Heart right ventricle (tissue), 16 donors: ENCODE results near the gene CNPY2. TPM values are rescaled to one million over a fixed set of nuclear protein-coding genes. Genes with fewer than 3 reads are reported as not detected.

Experiments used
- ATAC-seq, 8 donors: fragments of 200-7000 bp; cut with Tn5 transposase; one replicate each; pipeline ENCODE4 v1.9.1; 2020; ENCODE audit warnings: mild to moderate bottlenecking in 8 of 8, moderate library complexity in 8 of 8, moderate number of reproducible peaks in 1 of 8
- DNase-seq, 2 donors: peaks; one replicate each; pipeline ENCODE4 v3.0.0-alpha.2; 2020
- H3K27ac ChIP-seq, 10 donors: fragments of 200-600 bp; sonication (generic) in 2 of 10; one replicate each; pipeline versions ENCODE4 v1.5.0 to v1.8.0; 2020 to 2022; ENCODE audit warnings: mild to moderate bottlenecking in 3 of 10
- H3K27me3 ChIP-seq, 7 donors: fragments of 200-600 bp; one replicate each; pipeline ENCODE4 v1.8.0; 2021 to 2022; ENCODE audit warnings: mild to moderate bottlenecking in 2 of 7
- H3K36me3 ChIP-seq, 9 donors: fragments of 200-600 bp; sonication (generic) in 1 of 9; one replicate each; pipeline versions ENCODE4 v1.5.0 to v1.8.0; 2020 to 2022; ENCODE audit warnings: mild to moderate bottlenecking in 2 of 9
- H3K4me1 ChIP-seq, 9 donors: fragments of 200-600 bp; sonication (generic) in 1 of 9; one replicate each; pipeline versions ENCODE4 v1.5.0 to v1.8.0; 2020 to 2022; ENCODE audit warnings: mild to moderate bottlenecking in 4 of 9
- H3K4me3 ChIP-seq, 10 donors: fragments of 200-600 bp; sonication (generic) in 2 of 10; one replicate each; pipeline versions ENCODE4 v1.5.0 to v1.8.0; 2020 to 2022; ENCODE audit warnings: mild to moderate bottlenecking in 7 of 10, moderate library complexity in 2 of 10
- H3K9me3 ChIP-seq, 11 donors: fragments of 200-600 bp in 10 of 11; sonication (generic) in 2 of 11; one replicate each; pipeline versions ENCODE4 v1.5.0 to v1.8.0; 2013 to 2022; ENCODE audit warnings: mild to moderate bottlenecking in 2 of 11, control low read depth in 1 of 11, moderate library complexity in 1 of 11
- WGBS, 2 donors: extraction: QIAGEN DNeasy Blood & Tissue Kit; methylation state at CpG; one replicate each; pipeline ENCODE4 v1.1.7; 2013; ENCODE audit warnings: inconsistent platforms in 1 of 2; 5-methylcytosine and 5-hydroxymethylcytosine counted together
- intact Hi-C, 10 donors: fragments of 100-400 bp; cut with DNase I; formaldehyde crosslinking; loops; one replicate each; pipeline versions ENCODE4 v1.11.1 to v1.14.2; 2022
- polyA plus RNA-seq, 2 donors: library from polyadenylated mRNA; stranded (reverse); fragments of 200-250 nt; gene quantifications; one replicate each; pipeline ENCODE4 v1.2.3, GENCODE V29; 2013
- total RNA-seq, 10 donors: library from RNA; stranded (reverse); fragmentation: NEBNext Ultra II Directional in 3 of 10; extraction: Animal tissue kit (Norgen Biotek cat#: 25700) in 3 of 10; gene quantifications; one replicate each; pipeline versions ENCODE4 v1.2.1 to v1.2.4, GENCODE V29; 2021 to 2023
- TF ChIP-seq, protein P1 (sequence below), 9 donors: fragments of 200-600 bp; sonication (generic) in 2 of 9; IDR thresholded peaks; one replicate each; pipeline versions ENCODE4 v1.5.0 to v1.8.0; 2021 to 2022; ENCODE audit warnings: antibody characterized with exemption in 9 of 9, mild to moderate bottlenecking in 5 of 9, moderate library complexity in 1 of 9
- donor health status: Arrhythmogenic right ventricular cardiomyopathy.
- donor health status: ischemic (EF 13 %, LVEDD 7.1; RV severe dilation, severe dysfunction).
- donor health status: healthy with polysubstance abuse.
- donor health status: DM: no; HTN: yes; CAD: no.
- donor health status: DM: no; HTN: no; CAD: no.
- donor health status: ischemic (EF 25% LVEDD 6.9; RV normal size, moderate dysfunction).
- donor health status: ischemic (EF 25% LVEDD 5.7; RV mildly dilated, moderate dysfunction).
- donor health status: healthy.
- donor health status: DM: yes; HTN: yes; CAD: no.
- donor health status: Ischemic cardiomyopathy.
- donor health status: ischemic (EF 35%, LVEDD 5.7; RV mildly dilated, moderate dysfunction).
- donor health status: nonischemic (EF 11% LVEDD 7.7; RV severe dilation, severe dysfunction).
- donor health status: DM: yes; HTN: yes; CAD: no.
- donor health status: PGD.
- donor health status: ischemic (EF 29% LVEDD 5.4; RV normal size, mild dysfunction).
- donor health status: nonischemic (EF 23%, LVEDD 6.1; RV moderate dilation, normal function).

CNPY2 gene
- total and polyA plus RNA-seq, 12 donors = 22.3 to 88.2 (median 40.5) TPM

DNA sequence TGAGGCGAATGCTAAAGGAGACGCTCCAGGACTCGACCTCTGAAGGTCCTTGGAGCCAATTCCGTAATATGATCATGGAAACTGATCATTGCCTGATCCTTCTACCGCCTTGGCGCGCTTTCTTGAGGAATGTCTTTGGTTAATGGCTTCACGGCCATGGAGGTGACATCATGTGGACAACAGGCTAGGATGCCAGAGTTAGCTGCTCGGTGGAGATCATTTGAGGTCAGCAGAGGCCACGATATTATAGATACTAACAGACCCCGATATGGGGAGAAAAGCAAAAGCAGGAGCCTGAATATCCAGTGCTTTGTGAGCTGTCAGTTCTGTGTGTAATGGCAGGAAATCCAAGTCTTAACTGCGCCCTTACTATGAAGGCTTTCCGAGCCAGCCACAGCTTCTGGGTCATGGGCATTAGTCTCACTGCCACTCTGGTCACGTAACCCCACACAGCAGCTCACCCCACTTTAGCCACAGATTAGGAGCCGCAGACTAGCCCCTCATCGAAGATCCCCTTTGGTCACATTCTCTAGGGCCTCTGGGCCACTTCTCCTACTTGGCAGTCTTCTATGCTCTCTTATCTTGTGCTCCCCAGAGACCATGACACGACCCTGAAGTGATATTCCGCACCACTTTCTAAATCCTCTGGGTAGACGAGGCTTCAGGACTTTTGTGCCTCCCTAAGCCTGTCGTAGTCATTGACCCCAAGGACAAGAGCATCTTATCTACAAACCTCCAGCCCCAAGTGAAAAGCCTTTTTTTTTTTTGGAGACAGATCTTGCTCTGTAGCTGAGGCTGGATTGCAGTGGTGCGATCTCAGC is 14.9 kb downstream of the CNPY2 start:
- WGBS, 2 donors = 23 to 27% methylated on average over 21 of the region's 21 CpGs
- Histone ChIP-seq H3K27me3 (no peaks in the 10 kb centered on the region), H3K4me3 (peak overlapping the region; percentile 23 to 99 (median 84)), H3K27ac (peak overlapping the region; percentile 87 to 100 (median 96)), H3K36me3 (peaks cover 0 to 56% (median 4%) of the 10 kb centered on the region in 9 donors), H3K4me1 (peaks cover 19 to 66% (median 57%) of the 10 kb centered on the region in 9 donors), H3K9me3 (no peaks in the 10 kb centered on the region)
- intact Hi-C loops = loop anchor here in 2 of 10 donors (2.0 kb wide), 2 partner anchors 16 to 34 kb away; partner anchors contain the start of gene COQ10A (in 2 of the 2)
- peak; percentile 3 to 29 (median 18) for ATAC-seq
- no peak for DNase-seq
- TF ChIP-seq, protein P1, sequence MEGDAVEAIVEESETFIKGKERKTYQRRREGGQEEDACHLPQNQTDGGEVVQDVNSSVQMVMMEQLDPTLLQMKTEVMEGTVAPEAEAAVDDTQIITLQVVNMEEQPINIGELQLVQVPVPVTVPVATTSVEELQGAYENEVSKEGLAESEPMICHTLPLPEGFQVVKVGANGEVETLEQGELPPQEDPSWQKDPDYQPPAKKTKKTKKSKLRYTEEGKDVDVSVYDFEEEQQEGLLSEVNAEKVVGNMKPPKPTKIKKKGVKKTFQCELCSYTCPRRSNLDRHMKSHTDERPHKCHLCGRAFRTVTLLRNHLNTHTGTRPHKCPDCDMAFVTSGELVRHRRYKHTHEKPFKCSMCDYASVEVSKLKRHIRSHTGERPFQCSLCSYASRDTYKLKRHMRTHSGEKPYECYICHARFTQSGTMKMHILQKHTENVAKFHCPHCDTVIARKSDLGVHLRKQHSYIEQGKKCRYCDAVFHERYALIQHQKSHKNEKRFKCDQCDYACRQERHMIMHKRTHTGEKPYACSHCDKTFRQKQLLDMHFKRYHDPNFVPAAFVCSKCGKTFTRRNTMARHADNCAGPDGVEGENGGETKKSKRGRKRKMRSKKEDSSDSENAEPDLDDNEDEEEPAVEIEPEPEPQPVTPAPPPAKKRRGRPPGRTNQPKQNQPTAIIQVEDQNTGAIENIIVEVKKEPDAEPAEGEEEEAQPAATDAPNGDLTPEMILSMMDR (IDR thresholded peaks at IDR 0.05) = no peak

DNA sequence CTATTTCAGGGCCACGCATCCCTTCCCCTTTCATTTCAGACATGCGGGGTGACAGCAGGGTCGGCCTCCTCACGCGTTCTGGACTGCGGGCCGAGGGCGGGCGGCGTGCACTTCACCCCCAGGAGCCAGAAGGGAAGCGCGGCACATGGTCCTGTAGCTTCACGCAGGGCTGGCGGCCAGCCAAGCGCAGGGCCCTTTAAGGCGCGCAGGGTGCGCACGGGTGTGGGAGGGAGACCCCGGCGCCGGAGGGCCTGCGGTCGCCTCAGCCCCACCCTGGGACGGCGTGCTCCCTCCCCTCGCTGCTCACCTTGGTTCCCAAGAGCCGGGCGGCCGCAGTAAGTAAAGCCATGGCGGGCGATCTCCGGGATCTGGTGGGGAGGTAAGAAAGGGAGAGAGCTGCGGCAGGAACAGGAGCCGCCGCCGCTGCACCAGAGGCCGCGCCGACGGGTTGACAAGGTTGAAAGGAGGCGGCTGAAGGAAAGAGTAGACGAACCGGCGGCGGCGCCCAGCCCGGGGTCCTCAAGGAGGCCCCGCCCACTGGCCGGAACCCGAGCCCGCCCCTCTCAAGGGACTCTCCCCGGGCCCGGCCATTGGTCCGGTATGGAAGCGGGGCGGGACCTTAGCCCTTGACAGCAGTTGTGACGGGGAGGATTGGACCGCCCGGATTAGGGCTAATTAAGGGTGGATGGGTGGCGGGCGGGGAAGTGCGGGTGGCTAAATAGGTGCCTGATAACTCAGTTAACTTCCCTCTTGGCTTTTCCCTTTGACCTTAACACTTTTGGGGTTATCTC is 15.7 kb downstream of the CNPY2 start, which contains the start of gene CS:
TSS of gene CS (minus strand) at position 478 of the 791 bp plus-strand sequence. CDS start at position 349, 129 bp downstream.
- H3K36me3 ChIP-seq = peaks cover 0 to 56% (median 4%) of the 10 kb centered on the region in 9 donors
- ATAC-seq = peak; percentile 97 to 99 (median 98)
- H3K27me3 ChIP-seq = no peaks in the 10 kb centered on the region
- no peaks in the 10 kb centered on the region for H3K9me3 ChIP-seq
- H3K4me3 ChIP-seq = peak within 1 kb of the TSS; percentile 68 to 99 (median 84)
- 0% methylated on average over 62 to 63 of the region's 63 CpGs for WGBS, 2 donors
- DNase-seq = peak; percentile 98 to 99
- intact Hi-C loops = loop anchor here in 2 of 10 donors (2.0 kb wide), 2 partner anchors 17 to 33 kb away; partner anchors contain the start of gene COQ10A (in 2 of the 2)
- peak within 1 kb of the TSS; percentile 87 to 100 (median 96) for H3K27ac ChIP-seq
- TF ChIP-seq, protein P1 (IDR thresholded peaks at IDR 0.05) = no peak
- H3K4me1 ChIP-seq = peaks cover 19 to 72% (median 58%) of the 10 kb centered on the region in 9 donors

- DNase-seq (no peak), ATAC-seq (peak in 7 of 8 donors; percentile 2 to 23 (median 3))
- intact Hi-C loops = no loop called here
- WGBS, 2 donors = 1 to 2% methylated on average over 10 of the region's 10 CpGs
- peak overlapping the region; percentile 68 to 99 (median 84) for H3K4me3 ChIP-seq
- peak overlapping the region; percentile 87 to 100 (median 96) for H3K27ac ChIP-seq
- peaks cover 19 to 79% (median 62%) of the 10 kb centered on the region in 9 donors for H3K4me1 ChIP-seq
- no peaks in the 10 kb centered on the region for H3K9me3 ChIP-seq
- H3K27me3 ChIP-seq = no peaks in the 10 kb centered on the region
- H3K36me3 ChIP-seq = peaks cover 0 to 54% (median 4%) of the 10 kb centered on the region in 9 donors
- TF ChIP-seq, protein P1 (IDR thresholded peaks at IDR 0.05) = no peak
These were observed 16.4 kb downstream of the CNPY2 start for GRCh38 chr12:56299308-56299852.
